Activated T-cell treated with anti-CD3 and anti-CD28 coated beads for 48 hours (primary cell): Measurements from ENCODE around the gene TBC1D22A.

Source experiments
- DNase-seq: peaks from one replicate; pipeline ENCODE4 v3.0.0-alpha.2; 2020; ENCODE audit warnings: low read depth

Gene TBC1D22A

GRCh38 chr22:47032956-47033647, 270.7 kb downstream of the TBC1D22A start:
- no peak for DNase-seq

GRCh38 chr22:47033648-47034000, 271.2 kb downstream of the TBC1D22A start:
- DNase-seq, result no peak

DNA sequence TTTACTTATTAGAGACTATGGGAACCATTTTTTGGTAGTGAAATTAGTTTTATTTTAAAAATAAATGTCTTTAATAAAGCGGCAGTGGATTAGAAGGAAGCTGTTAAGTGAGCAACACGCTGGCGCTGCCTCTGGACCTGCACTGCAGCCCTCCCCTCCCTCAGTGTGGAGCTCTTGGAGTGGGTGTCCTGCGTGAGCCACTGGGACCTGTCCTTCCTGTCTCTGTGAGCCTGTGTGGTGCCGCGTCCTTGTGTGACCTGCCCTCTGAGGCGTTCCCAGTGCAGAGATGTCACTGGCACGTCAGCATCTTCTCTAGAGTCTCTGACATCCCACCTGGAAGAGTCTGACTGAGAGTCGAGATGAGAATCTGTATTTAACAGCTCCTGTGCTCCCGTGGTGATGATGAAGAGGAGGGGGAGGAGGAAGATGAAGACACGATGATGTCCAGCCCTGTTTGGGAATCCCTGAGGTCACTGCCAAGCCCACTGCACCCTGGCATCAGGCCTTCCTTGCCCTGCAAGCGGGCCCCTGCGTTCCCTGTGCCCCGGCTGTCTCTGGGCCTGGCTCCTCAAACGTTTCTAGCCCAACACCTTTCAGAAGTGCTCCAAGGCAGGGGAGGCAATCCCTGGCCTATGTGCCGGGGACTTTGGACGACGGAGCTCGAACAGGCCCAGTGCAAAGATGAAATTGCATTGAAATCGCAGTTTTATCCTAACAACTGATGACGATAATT, 271.8 kb downstream of the TBC1D22A start:
- no peak for DNase-seq

DNA sequence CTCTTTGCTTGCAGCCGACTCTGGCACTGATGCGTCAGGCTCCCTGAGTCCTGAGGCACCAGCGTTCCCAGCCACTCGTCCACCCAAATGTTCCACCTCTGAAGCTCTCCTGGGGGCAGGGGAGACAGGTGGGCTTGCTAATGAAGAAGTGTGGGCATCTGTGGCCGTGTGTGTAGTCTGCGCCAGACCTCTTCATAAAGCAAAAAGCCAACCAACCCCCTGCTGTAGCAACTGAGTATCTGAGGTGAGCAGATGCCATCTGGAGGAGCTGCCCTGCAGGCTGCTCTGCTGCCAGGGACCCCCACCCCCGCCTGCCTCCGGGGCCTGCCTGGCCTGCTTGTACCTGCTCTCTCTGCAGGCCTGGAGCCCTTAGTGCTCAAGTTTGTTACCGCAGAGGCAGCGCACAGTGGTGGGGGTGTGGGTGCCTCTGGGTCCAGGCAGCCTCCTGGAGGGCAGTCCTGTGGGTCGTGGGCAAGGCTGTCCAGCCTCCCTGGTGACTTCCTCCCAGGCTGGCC, 272.5 kb downstream of the TBC1D22A start:
- DNase-seq, result no peak

DNA sequence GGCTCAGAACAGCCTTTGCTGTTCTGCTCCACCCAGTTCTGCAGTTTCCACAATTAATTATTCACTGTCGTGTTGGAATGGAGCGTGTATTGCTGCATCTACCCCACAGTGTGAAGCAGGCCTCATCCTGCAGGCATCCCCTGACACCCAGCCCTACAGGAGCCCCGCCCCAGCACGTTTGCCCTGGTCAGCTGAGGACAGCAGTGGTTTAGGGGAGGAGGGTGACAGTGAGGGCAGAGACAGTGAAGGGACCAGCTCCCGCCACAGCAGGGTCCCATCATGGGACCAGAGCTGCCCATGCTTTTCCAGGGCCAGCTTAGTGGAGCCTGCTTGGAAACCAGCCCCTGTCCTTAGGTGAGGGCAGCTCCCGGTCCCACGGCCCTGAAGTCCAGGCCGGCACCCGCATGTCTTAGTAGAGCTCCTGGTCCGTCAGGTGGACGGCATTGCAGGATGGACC, 273.0 kb downstream of the TBC1D22A start:
- DNase-seq, result no peak

GRCh38 chr22:47036352-47036751, 273.9 kb downstream of the TBC1D22A start:
- no peak for DNase-seq

DNA sequence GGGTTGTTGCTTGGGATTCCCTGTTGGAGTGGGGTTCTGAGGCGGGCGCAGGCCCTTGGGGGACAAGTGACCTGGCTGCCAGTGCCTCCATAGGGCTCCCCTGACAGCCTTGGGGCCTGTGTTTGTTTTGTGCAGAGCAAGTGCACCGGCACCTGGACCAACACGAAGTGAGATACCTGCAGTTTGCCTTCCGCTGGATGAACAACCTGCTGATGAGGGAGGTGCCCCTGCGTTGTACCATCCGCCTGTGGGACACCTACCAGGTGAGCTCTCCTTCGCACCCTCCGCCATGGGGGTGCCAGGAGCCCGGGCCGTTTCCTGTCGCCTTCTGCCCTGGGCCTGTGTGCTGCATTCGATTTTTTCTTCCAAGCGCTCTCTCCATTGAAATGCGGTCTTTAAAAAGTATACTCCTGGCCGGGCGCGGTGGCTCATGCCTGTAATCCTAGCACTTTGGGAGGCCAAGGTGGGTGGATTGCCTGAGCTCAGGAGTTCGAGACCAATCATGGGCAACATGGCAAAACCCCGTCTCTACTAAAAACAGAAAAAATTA, 274.6 kb downstream of the TBC1D22A start:
- DNase-seq, result no peak

- DNase-seq, result no peak
Measured at GRCh38 chr22:47038206-47038835, 275.9 kb downstream of the TBC1D22A start.

DNA sequence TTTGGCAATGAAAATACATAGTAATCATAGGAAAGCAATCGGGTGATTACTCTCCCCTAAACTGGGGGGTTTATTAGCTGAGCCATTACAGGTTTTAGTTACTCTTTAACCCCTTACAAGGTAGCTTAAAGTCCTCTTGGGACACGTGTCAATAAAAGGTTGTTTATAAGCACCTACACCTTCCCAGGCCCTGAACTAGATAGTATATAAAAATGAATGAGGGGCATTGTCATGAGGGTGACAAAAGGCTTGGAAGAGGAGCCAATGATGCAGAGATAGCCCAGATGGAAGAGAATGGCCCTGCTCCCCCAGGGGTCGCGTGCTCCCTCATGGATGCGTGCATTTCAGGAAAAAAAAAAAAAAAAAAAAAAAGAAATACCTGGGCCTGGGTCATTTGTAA, 276.9 kb downstream of the TBC1D22A start:
- no peak for DNase-seq

- no peak for DNase-seq
Measured at GRCh38 chr22:47040486-47041270, 278.2 kb downstream of the TBC1D22A start.

GRCh38 chr22:47041271-47042115, 279.0 kb downstream of the TBC1D22A start:
- no peak for DNase-seq

- DNase-seq, result no peak
Measured at GRCh38 chr22:47042116-47042825, 279.8 kb downstream of the TBC1D22A start.

GRCh38 chr22:47042861-47043496, 280.5 kb downstream of the TBC1D22A start:
- no peak for DNase-seq

DNA sequence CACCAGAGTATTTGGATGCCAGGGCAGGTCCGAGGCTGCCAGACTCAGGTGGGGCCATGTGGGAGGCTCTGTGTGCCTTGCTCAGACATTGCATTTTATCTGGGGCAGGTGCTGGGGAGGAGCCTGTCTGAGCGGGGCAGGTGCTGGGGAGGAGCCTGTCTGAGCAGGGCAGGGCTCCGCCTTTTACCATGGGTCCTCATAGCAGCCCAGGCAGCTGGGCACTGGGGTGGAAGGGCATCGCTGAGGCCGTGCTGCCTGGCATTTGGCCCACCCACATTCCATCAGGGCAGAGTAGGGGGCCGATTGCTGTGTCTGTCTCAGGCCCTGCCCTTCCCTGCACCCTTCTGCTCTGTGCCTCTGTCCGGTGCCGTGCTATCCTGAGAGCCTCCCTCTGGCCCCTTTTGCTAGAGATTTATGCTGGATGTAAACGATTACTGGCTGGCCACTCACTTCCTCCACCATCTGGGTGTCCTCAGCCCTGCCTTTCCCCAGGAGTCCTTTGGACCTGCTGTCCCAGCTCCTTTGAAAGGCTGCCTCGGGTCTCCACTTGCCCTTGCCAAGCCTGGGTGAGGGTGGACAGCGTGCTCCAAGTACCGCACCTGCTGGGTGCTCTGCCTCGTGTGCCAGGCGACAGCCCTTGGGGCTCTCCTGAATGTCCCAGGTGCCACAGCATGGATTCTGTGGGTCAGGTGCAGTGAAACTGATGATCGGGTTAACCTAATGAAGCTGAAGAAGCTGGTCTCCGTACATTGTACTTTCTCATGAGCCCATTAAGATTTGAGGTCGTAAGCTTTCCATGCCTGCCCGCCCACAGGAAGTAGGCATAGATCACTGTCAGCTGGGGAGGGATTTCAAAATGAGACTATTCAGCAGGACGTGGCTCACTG, 281.6 kb downstream of the TBC1D22A start:
- no peak for DNase-seq

DNA sequence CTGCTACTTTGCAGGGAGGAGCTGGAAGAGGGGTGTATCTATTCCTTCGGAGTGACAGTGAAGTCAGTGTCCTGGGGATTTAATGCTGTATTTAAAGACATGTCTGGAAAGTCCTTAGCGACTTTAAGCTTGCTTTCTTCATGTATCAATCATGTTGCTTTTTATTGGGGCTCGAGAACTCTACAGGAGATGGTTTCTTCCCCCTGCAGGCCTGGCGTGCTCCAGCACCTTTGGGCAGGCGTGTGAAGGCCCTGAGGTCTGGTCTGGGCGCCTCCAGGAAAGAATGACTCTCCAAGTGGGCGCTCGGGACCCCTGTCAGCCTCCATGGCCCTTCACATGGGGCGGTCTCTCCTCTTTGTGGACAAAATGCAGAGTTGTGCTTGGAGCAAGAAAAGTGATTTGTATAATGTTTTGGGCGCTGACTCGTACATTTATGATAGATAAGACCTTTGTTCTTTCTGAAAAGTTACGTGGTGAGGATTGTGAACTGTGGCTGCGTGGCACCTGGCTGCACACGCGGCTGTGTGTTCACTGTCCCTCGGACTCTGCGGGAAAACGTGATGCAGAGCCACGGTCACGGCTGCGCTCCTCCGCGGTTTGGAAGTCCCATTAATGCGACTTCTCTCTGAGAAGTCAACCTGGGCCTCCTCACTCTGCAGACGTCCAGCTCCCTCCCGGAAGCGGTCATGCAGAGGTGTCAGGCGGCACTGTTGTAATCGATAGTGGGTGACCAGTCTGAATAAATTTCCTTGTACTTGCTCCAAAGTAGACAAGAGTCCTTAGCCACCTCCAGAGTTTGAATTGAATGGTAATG, 282.5 kb downstream of the TBC1D22A start:
- DNase-seq, result no peak

DNA sequence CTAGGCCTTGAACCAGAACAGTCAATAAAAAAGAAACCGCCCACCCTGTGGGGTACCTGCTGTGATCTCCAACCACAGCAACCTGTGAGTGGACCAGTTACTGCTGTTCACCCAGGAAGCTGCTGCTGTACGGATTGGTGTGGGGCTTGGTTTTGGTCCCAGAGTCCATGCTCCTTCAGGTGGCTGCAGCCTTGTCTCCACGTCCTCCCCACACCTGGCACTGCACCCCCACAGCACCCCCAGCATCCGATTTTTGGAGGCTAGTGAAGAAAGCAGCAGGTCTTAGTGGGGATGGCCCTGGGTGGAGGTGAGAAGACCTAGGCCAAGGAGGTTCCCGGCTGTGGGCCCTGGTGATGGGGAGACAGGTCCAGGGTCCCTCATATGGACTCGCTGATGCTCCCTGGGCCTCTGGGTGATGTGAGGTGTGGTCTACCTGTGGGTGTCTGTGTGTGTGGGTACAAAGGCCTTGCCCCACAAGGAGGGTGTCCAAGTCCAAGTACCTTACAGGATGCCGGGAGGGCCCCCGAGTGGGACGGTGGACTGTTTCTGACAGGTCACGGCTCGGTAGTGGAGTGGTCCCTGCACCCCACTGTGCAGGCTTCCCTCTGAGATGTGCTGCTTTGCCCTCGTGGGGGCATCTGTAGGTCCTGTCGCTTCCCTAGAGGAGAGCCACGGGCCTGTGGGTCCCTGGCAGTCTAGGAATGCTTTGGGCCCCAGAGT, 283.4 kb downstream of the TBC1D22A start:
- no peak for DNase-seq

- DNase-seq, result no peak
Measured at GRCh38 chr22:47046411-47047065, 284.1 kb downstream of the TBC1D22A start.
